ENCODE measurements around the gene AVPR2.

The AVPR2 gene

GRCh38 chrX:153884136-153884535 lies 20.3 kb upstream of the AVPR2 start:
- no peaks in the 10 kb centered on the region for H3K9me3 ChIP-seq (ENCODE audit: severe bottlenecking)
- H3K4me3 ChIP-seq (ENCODE audit: severe bottlenecking) = no peak overlapping the region
- peak overlapping the region; percentile 54 for H3K27ac ChIP-seq (ENCODE audit: poor library complexity, severe bottlenecking)
- TF ChIP-seq CTCF (IDR thresholded peaks at IDR 0.05; ENCODE audit: poor library complexity, severe bottlenecking) = no peak
- no peak for DNase-seq (ENCODE audit: low spot score)
- H3K4me1 ChIP-seq (ENCODE audit: insufficient read depth, poor library complexity, severe bottlenecking) = peaks cover 9% of the 10 kb centered on the region
- no peaks in the 10 kb centered on the region for H3K36me3 ChIP-seq (ENCODE audit: low read depth)
- ATAC-seq (ENCODE audit: low read depth) = no peak
- no peaks in the 10 kb centered on the region for H3K27me3 ChIP-seq (ENCODE audit: insufficient read depth, poor library complexity, severe bottlenecking)

GRCh38 chrX:153884590-153884989 lies 19.9 kb upstream of the AVPR2 start:
- Histone ChIP-seq H3K4me3 (ENCODE audit: severe bottlenecking) (peak overlapping the region; percentile 47), H3K4me1 (ENCODE audit: insufficient read depth, poor library complexity, severe bottlenecking) (peaks cover 9% of the 10 kb centered on the region), H3K27me3 (ENCODE audit: insufficient read depth, poor library complexity, severe bottlenecking) (no peaks in the 10 kb centered on the region), H3K36me3 (ENCODE audit: low read depth) (no peaks in the 10 kb centered on the region), H3K27ac (ENCODE audit: poor library complexity, severe bottlenecking) (peak overlapping the region; percentile 54), H3K9me3 (ENCODE audit: severe bottlenecking) (no peaks in the 10 kb centered on the region)
- DNase-seq (ENCODE audit: low spot score) = no peak
- ATAC-seq (ENCODE audit: low read depth) = peak; percentile 65
- peak; percentile 49 for TF ChIP-seq CTCF (IDR thresholded peaks at IDR 0.05; ENCODE audit: poor library complexity, severe bottlenecking)

- Histone ChIP-seq H3K36me3 (ENCODE audit: low read depth) (no peaks in the 10 kb centered on the region), H3K4me3 (ENCODE audit: severe bottlenecking) (peak overlapping the region; percentile 47), H3K27me3 (ENCODE audit: insufficient read depth, poor library complexity, severe bottlenecking) (no peaks in the 10 kb centered on the region), H3K27ac (ENCODE audit: poor library complexity, severe bottlenecking) (peak overlapping the region; percentile 54), H3K4me1 (ENCODE audit: insufficient read depth, poor library complexity, severe bottlenecking) (peaks cover 9% of the 10 kb centered on the region), H3K9me3 (ENCODE audit: severe bottlenecking) (no peaks in the 10 kb centered on the region)
- ATAC-seq (ENCODE audit: low read depth) (peak; percentile 32; the same call in 2 of the 3 replicates), DNase-seq (ENCODE audit: low spot score) (no peak)
- TF ChIP-seq CTCF (IDR thresholded peaks at IDR 0.05; ENCODE audit: poor library complexity, severe bottlenecking) = no peak
These were observed 19.2 kb upstream of the AVPR2 start for GRCh38 chrX:153885208-153885787.

GRCh38 chrX:153885968-153886903 lies 18.2 kb upstream of the AVPR2 start, which contains the start of gene L1CAM:
L1CAM (minus strand) TSS chrX:153886173; CDS start chrX:153875836, 10,337 bp downstream.
- Histone ChIP-seq H3K27ac (ENCODE audit: poor library complexity, severe bottlenecking) (peak within 1 kb of the TSS; percentile 54), H3K4me1 (ENCODE audit: insufficient read depth, poor library complexity, severe bottlenecking) (peaks cover 9% of the 10 kb centered on the region), H3K36me3 (ENCODE audit: low read depth) (no peaks in the 10 kb centered on the region), H3K4me3 (ENCODE audit: severe bottlenecking) (peak within 1 kb of the TSS; percentile 47), H3K27me3 (ENCODE audit: insufficient read depth, poor library complexity, severe bottlenecking) (no peaks in the 10 kb centered on the region), H3K9me3 (ENCODE audit: severe bottlenecking) (no peaks in the 10 kb centered on the region)
- ATAC-seq (ENCODE audit: low read depth) = no peak
- no peak for TF ChIP-seq CTCF (IDR thresholded peaks at IDR 0.05; ENCODE audit: poor library complexity, severe bottlenecking)
- no peak for DNase-seq (ENCODE audit: low spot score)

Data from RWPE2 (cell line).